ENCODE measurements around the gene KLHL30.

The KLHL30 gene

GRCh38 chr2:238148981-238149380 lies 10.5 kb downstream of the KLHL30 start:
- DNase-seq = no peak

GRCh38 chr2:238149841-238150572 lies 11.5 kb downstream of the KLHL30 start:
- DNase-seq = no peak

- no peak for DNase-seq
Observed at GRCh38 chr2:238150686-238151085, 12.2 kb downstream of the KLHL30 start.

- DNase-seq = no peak
Observed at GRCh38 chr2:238151205-238151604, 12.7 kb downstream of the KLHL30 start.

GRCh38 chr2:238151628-238152235 lies 13.3 kb downstream of the KLHL30 start:
- no peak for DNase-seq

GRCh38 chr2:238152771-238153688 lies 14.6 kb downstream of the KLHL30 start:
- no peak for DNase-seq

GRCh38 chr2:238154570-238154969 lies 16.1 kb downstream of the KLHL30 start:
- no peak for DNase-seq

- DNase-seq = no peak
Observed at GRCh38 chr2:238155051-238155760, 16.7 kb downstream of the KLHL30 start.

- DNase-seq = no peak
Observed at GRCh38 chr2:238155761-238156694, 17.6 kb downstream of the KLHL30 start.

GRCh38 chr2:238157506-238158017 lies 19.1 kb downstream of the KLHL30 start:
- no peak for DNase-seq

- DNase-seq = no peak
Observed at GRCh38 chr2:238158018-238158508, 19.6 kb downstream of the KLHL30 start.

- no peak for DNase-seq
Observed at GRCh38 chr2:238158509-238159070, 20.1 kb downstream of the KLHL30 start, which contains the start of gene ERFE. ERFE (plus strand) TSS chr2:238158970; CDS start chr2:238159008, 38 bp downstream.

GRCh38 chr2:238159071-238159539 lies 20.6 kb downstream of the KLHL30 start:
- no peak for DNase-seq

GRCh38 chr2:238159661-238160205 lies 21.3 kb downstream of the KLHL30 start:
- DNase-seq = no peak

GRCh38 chr2:238160206-238161129 lies 22.0 kb downstream of the KLHL30 start:
- no peak for DNase-seq

- DNase-seq = no peak
Observed at GRCh38 chr2:238161291-238162051, 23.0 kb downstream of the KLHL30 start.

- DNase-seq = no peak
Observed at GRCh38 chr2:238162251-238162845, 23.9 kb downstream of the KLHL30 start.

- DNase-seq = no peak
Observed at GRCh38 chr2:238162846-238163441, 24.5 kb downstream of the KLHL30 start.
